ENCODE measurements around the gene CRY2. TPM values are rescaled to one million over a fixed set of nuclear protein-coding genes. Genes with fewer than 3 reads are reported as not detected.

Gene CRY2
- polyA plus RNA-seq, 4 donors: 6.7 to 23.1 (median 10.1) TPM

- Histone ChIP-seq H3K9me3 (ENCODE audit: control insufficient read depth in 2 of 2, insufficient read depth in 1 of 2, low read depth in 1 of 2, low read length in 1 of 2) (no peaks in the 10 kb centered on the region), H3K4me3 (ENCODE audit: low read depth in 1 of 3, low read length in 3 of 3) (no peak overlapping the region), H3K4me1 (ENCODE audit: control insufficient read depth in 3 of 3, insufficient read depth in 2 of 3, low read depth in 1 of 3, low read length in 2 of 3) (peaks cover 7 to 22% (median 18%) of the 10 kb centered on the region in 3 donors), H3K27ac (ENCODE audit: low read depth in 1 of 3, low read length in 2 of 3) (no peak overlapping the region), H3K27me3 (ENCODE audit: control insufficient read depth in 3 of 3, insufficient read depth in 3 of 3, low read length in 3 of 3) (no peaks in the 10 kb centered on the region), H3K36me3 (ENCODE audit: control insufficient read depth in 3 of 3, insufficient read depth in 2 of 3, low read depth in 1 of 3, low read length in 3 of 3) (peaks cover 8 to 51% (median 17%) of the 10 kb centered on the region in 3 donors)
- DNase-seq (no peak), FAIRE-seq (no peak)
- 79 to 85% (median 81%) methylated on average over 10 to 11 of the region's 11 CpGs for WGBS, 3 donors
Measured at GRCh38 chr11:45809456-45810395, 37.5 kb upstream of the CRY2 start.

DNA sequence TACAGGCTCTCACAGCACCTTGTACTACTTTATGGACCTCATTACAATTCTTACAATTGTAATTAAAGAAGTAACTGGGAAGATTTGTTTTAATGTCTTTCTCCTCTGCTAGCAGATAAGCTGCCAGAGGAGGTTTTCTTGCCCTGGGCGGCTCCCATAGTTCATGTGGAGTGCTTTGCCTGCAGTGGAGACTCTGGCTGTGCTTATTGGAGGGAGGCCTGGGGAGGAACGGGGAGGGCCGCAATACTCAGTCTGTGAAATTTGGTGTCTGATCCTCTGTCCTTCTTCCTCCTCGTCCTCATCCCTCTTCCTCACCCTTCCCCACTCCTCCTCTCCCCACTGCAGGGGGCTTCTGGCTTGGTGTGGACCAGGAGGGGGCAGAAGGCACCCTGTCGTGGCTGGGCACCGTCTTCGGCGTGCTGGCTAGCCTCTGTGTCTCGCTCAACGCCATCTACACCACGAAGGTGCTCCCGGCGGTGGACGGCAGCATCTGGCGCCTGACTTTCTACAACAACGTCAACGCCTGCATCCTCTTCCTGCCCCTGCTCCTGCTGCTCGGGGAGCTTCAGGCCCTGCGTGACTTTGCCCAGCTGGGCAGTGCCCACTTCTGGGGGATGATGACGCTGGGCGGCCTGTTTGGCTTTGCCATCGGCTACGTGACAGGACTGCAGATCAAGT is 36.7 kb upstream of the CRY2 start:
- H3K36me3 ChIP-seq (ENCODE audit: control insufficient read depth in 3 of 3, insufficient read depth in 2 of 3, low read depth in 1 of 3, low read length in 3 of 3): peaks cover 8 to 51% (median 17%) of the 10 kb centered on the region in 3 donors
- H3K27me3 ChIP-seq (ENCODE audit: control insufficient read depth in 3 of 3, insufficient read depth in 3 of 3, low read length in 3 of 3): no peaks in the 10 kb centered on the region
- no peak overlapping the region for H3K27ac ChIP-seq (ENCODE audit: low read depth in 1 of 3, low read length in 2 of 3)
- WGBS, 3 donors: 93 to 96% (median 94%) methylated on average over 23 of the region's 23 CpGs
- H3K4me3 ChIP-seq (ENCODE audit: low read depth in 1 of 3, low read length in 3 of 3): no peak overlapping the region
- peaks cover 7 to 22% (median 18%) of the 10 kb centered on the region in 3 donors for H3K4me1 ChIP-seq (ENCODE audit: control insufficient read depth in 3 of 3, insufficient read depth in 2 of 3, low read depth in 1 of 3, low read length in 2 of 3)
- DNase-seq (no peak), FAIRE-seq (no peak)
- no peaks in the 10 kb centered on the region for H3K9me3 ChIP-seq (ENCODE audit: control insufficient read depth in 2 of 2, insufficient read depth in 1 of 2, low read depth in 1 of 2, low read length in 1 of 2)

GRCh38 chr11:45811109-45811435 is 36.2 kb upstream of the CRY2 start:
- FAIRE-seq: no peak
- DNase-seq: no peak
- Histone ChIP-seq H3K4me1 (ENCODE audit: control insufficient read depth in 3 of 3, insufficient read depth in 2 of 3, low read depth in 1 of 3, low read length in 2 of 3) (peaks cover 6 to 17% (median 14%) of the 10 kb centered on the region in 3 donors), H3K9me3 (ENCODE audit: control insufficient read depth in 2 of 2, insufficient read depth in 1 of 2, low read depth in 1 of 2, low read length in 1 of 2) (no peaks in the 10 kb centered on the region), H3K27ac (ENCODE audit: low read depth in 1 of 3, low read length in 2 of 3) (no peak overlapping the region), H3K27me3 (ENCODE audit: control insufficient read depth in 3 of 3, insufficient read depth in 3 of 3, low read length in 3 of 3) (no peaks in the 10 kb centered on the region), H3K36me3 (ENCODE audit: control insufficient read depth in 3 of 3, insufficient read depth in 2 of 3, low read depth in 1 of 3, low read length in 3 of 3) (peaks cover 8 to 51% (median 17%) of the 10 kb centered on the region in 3 donors), H3K4me3 (ENCODE audit: low read depth in 1 of 3, low read length in 3 of 3) (no peak overlapping the region)
- WGBS, 3 donors: 90 to 96% (median 95%) methylated on average over 17 of the region's 17 CpGs

- H3K4me3 ChIP-seq (ENCODE audit: low read depth in 1 of 3, low read length in 3 of 3): no peak overlapping the region
- H3K4me1 ChIP-seq (ENCODE audit: control insufficient read depth in 3 of 3, insufficient read depth in 2 of 3, low read depth in 1 of 3, low read length in 2 of 3): peaks cover 5 to 11% (median 11%) of the 10 kb centered on the region in 3 donors
- no peaks in the 10 kb centered on the region for H3K27me3 ChIP-seq (ENCODE audit: control insufficient read depth in 3 of 3, insufficient read depth in 3 of 3, low read length in 3 of 3)
- WGBS, 3 donors: 92 to 94% (median 93%) methylated on average over 8 of the region's 8 CpGs
- DNase-seq: no peak
- no peak for FAIRE-seq
- peaks cover 8 to 51% (median 16%) of the 10 kb centered on the region in 3 donors for H3K36me3 ChIP-seq (ENCODE audit: control insufficient read depth in 3 of 3, insufficient read depth in 2 of 3, low read depth in 1 of 3, low read length in 3 of 3)
- H3K27ac ChIP-seq (ENCODE audit: low read depth in 1 of 3, low read length in 2 of 3): no peak overlapping the region
- no peaks in the 10 kb centered on the region for H3K9me3 ChIP-seq (ENCODE audit: control insufficient read depth in 2 of 2, insufficient read depth in 1 of 2, low read depth in 1 of 2, low read length in 1 of 2)
Measured at GRCh38 chr11:45811571-45812290, 35.5 kb upstream of the CRY2 start.

DNA sequence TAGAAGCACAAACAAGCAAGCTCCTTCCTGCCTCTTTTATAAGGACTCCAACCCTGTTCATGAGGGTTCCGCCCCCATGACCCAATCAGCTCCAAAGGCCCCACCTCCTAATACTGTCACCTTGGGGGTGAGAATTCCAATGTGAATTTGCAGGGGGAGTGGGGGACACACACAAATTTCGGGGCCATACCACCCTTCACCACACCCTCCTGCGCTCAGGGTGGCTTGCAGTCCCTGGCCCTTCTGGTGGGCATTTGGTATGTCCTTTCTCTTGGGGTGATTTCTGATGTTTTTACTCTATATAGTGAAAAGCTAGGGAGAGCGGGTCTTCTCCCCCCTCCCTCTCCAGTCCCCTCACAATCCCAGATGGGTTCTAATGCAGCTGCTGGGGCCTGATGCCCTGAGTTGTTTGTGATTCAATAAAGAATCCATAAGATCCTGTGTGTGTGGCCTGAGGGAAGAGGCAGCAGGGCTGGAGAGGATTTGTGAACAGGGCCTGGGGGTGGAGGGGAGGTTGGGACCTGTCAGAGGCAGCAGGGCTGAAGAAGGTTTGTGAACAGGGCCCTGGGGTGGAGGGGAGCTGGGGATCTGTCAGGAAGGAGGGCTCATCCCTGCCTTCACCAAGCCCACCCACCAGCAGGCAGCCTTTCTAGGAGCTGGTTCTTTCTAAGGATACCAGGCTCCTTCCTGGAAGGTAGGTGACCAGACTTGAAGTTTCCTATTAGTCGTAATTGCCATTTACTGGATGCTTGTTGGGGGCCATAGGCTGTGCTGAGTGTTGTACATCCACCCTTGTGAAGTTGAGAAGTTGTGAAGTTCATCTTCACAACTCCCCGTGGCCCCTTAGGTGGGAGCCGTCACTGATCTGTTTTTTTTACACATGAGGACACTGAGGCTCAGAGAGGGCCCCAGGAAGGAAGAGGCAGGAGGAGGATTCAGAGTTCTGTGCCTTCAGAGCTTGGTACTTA is 34.4 kb upstream of the CRY2 start:
- WGBS, 3 donors: 80 to 83% (median 81%) methylated on average over 7 of the region's 7 CpGs
- Histone ChIP-seq H3K4me1 (ENCODE audit: control insufficient read depth in 3 of 3, insufficient read depth in 2 of 3, low read depth in 1 of 3, low read length in 2 of 3) (peaks cover 0 to under 1% (median 0%) of the 10 kb centered on the region in 3 donors), H3K27me3 (ENCODE audit: control insufficient read depth in 3 of 3, insufficient read depth in 3 of 3, low read length in 3 of 3) (no peaks in the 10 kb centered on the region), H3K9me3 (ENCODE audit: control insufficient read depth in 2 of 2, insufficient read depth in 1 of 2, low read depth in 1 of 2, low read length in 1 of 2) (no peaks in the 10 kb centered on the region), H3K4me3 (ENCODE audit: low read depth in 1 of 3, low read length in 3 of 3) (no peak overlapping the region), H3K36me3 (ENCODE audit: control insufficient read depth in 3 of 3, insufficient read depth in 2 of 3, low read depth in 1 of 3, low read length in 3 of 3) (peaks cover 7 to 47% (median 8%) of the 10 kb centered on the region in 3 donors), H3K27ac (ENCODE audit: low read depth in 1 of 3, low read length in 2 of 3) (no peak overlapping the region)
- DNase-seq (no peak), FAIRE-seq (no peak)

GRCh38 chr11:45815747-45816146 is 31.5 kb upstream of the CRY2 start:
- Histone ChIP-seq H3K9me3 (ENCODE audit: control insufficient read depth in 2 of 2, insufficient read depth in 1 of 2, low read depth in 1 of 2, low read length in 1 of 2) (no peaks in the 10 kb centered on the region), H3K36me3 (ENCODE audit: control insufficient read depth in 3 of 3, insufficient read depth in 2 of 3, low read depth in 1 of 3, low read length in 3 of 3) (peaks cover 3 to 23% (median 5%) of the 10 kb centered on the region in 3 donors), H3K4me1 (ENCODE audit: control insufficient read depth in 3 of 3, insufficient read depth in 2 of 3, low read depth in 1 of 3, low read length in 2 of 3) (no peaks in the 10 kb centered on the region), H3K4me3 (ENCODE audit: low read depth in 1 of 3, low read length in 3 of 3) (no peak overlapping the region), H3K27me3 (ENCODE audit: control insufficient read depth in 3 of 3, insufficient read depth in 3 of 3, low read length in 3 of 3) (no peaks in the 10 kb centered on the region), H3K27ac (ENCODE audit: low read depth in 1 of 3, low read length in 2 of 3) (no peak overlapping the region)
- 83 to 86% (median 85%) methylated on average over 3 of the region's 3 CpGs for WGBS, 3 donors
- DNase-seq (no peak), FAIRE-seq (no peak)

GRCh38 chr11:45816614-45817013 is 30.7 kb upstream of the CRY2 start:
- no peak for DNase-seq
- Histone ChIP-seq H3K36me3 (ENCODE audit: control insufficient read depth in 3 of 3, insufficient read depth in 2 of 3, low read depth in 1 of 3, low read length in 3 of 3) (peaks cover 0 to 14% (median 0%) of the 10 kb centered on the region in 3 donors), H3K4me3 (ENCODE audit: low read depth in 1 of 3, low read length in 3 of 3) (no peak overlapping the region), H3K27ac (ENCODE audit: low read depth in 1 of 3, low read length in 2 of 3) (no peak overlapping the region), H3K27me3 (ENCODE audit: control insufficient read depth in 3 of 3, insufficient read depth in 3 of 3, low read length in 3 of 3) (no peaks in the 10 kb centered on the region), H3K4me1 (ENCODE audit: control insufficient read depth in 3 of 3, insufficient read depth in 2 of 3, low read depth in 1 of 3, low read length in 2 of 3) (no peaks in the 10 kb centered on the region), H3K9me3 (ENCODE audit: control insufficient read depth in 2 of 2, insufficient read depth in 1 of 2, low read depth in 1 of 2, low read length in 1 of 2) (no peaks in the 10 kb centered on the region)
- FAIRE-seq: no peak
- WGBS, 3 donors: 48 to 64% (median 58%) methylated on average over 3 of the region's 3 CpGs
